Neural progenitor cell (in vitro differentiated cells): ENCODE results near the gene PMFBP1.

Experiments
- CTCF ChIP-seq: fragments of 200-600 bp; sonication (generic); IDR thresholded peaks from 2 replicates; pipeline ENCODE4 v1.5.1; 2017; ENCODE audit warnings: antibody characterized with exemption, mild to moderate bottlenecking
- EZH2 ChIP-seq: fragments of 200-600 bp; sonication (generic); IDR thresholded peaks from 2 replicates; pipeline ENCODE4 v1.6.1; 2017; ENCODE audit warnings: antibody characterized with exemption, mild to moderate bottlenecking, moderate library complexity
- EZH2phosphoT487 ChIP-seq: fragments of 200-600 bp; sonication (generic); IDR thresholded peaks from 2 replicates; pipeline ENCODE4 v1.6.1; 2017; ENCODE audit warnings: antibody characterized with exemption

GRCh38 chr16:72132726-72133125 is 39.2 kb downstream of the PMFBP1 start:
- TF ChIP-seq CTCF (no peak), EZH2 (no peak), EZH2phosphoT487 (no peak)
